GM21423 (cell line): ENCODE data around the gene IGFL1.
"Not testable (repeated sequence)": the region's sequence is repeated elsewhere in the genome, so short reads cannot be mapped to it uniquely, and the experiment has no call there.

Experiments used
- ATAC-seq: cut with Tn5 transposase; IDR thresholded peaks from one replicate; pipeline ENCODE4 v1.9.1; 2021; ENCODE audit warnings: mild to moderate bottlenecking, moderate library complexity; ENCODE audit not compliant: unreplicated experiment

Gene IGFL1

DNA sequence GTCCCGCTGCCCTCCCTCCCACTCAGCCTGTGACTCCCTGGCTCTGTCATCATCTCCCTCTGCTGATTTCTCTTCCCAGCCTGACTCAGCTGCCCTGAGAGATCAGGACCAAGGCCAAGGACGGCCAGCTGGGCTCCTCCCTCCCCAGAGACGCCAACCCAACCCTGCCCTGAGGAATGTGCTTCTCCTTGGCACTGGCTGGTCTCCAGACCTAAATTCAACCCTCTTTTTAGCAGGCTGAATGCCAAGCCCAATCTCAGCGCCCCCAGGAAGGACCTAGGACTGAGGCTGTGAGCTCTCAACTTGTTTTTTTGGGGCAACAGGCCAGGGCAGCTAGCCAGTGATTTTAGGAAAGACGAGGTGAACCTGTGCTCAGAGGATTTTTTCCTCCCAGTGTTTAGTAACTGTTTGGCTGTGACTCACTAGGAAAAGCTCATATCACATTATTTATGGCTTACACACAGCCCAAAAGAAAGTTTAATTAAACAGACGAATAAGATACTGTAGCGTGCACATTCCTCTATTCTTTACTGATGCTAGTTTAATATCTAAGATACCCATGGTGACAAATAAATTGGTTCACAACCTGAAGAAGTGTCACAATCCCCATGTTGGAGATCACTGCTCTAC is 7.4 kb upstream of the IGFL1 start:
- ATAC-seq, result no peak

DNA sequence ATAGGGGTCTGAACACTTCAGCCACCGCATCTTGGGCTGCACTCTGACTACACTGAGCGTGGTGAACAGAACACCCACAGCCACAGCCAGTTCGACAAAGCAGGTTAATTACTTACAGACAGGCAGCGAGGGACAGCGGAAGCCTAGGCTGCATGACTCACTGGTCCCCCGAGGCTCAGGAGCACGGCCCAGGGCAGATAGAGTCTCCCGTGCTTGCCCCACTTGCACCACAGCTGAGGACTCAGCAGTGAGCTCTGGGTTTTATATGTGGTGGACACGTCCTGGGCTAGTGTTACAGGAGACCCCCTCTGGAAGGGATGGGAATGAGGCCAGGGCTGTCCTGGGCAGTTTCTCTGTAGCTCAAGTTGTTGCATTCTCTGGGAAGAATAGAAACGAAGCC is 5.8 kb upstream of the IGFL1 start:
- not testable (repeated sequence) for ATAC-seq

GRCh38 chr19:46224773-46225172 is 4.8 kb upstream of the IGFL1 start:
- no peak for ATAC-seq

- ATAC-seq, result no peak
Measured at GRCh38 chr19:46225558-46226004, 4.0 kb upstream of the IGFL1 start.

DNA sequence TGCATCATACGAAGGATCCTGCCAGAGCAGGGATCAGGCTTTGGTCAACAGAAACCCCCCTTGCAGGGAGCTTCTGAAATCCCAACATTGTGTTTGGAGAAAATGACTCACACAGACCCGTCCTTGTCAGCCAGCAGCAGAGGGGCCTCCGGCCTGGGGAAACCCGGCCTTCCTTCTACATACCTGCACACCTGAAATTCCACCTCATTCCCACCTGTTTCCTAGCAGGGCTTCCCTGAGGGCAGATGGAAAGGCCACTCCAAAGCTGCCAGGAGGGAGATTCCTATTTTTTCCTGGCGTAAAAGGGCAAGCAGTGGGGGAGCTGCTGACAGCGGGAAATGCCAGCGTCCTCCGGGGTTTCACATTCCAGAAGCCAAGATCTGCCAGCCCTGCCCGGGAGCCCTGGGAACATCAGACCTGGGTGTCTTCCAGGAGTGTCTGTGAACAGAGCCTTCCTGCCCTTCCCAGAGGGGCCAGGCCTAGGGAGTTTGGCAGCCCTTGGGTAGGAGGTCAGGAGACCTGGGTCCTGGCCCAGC is 3.0 kb upstream of the IGFL1 start:
- ATAC-seq, result no peak

GRCh38 chr19:46232029-46232428 is 2.5 kb downstream of the IGFL1 start:
- no peak for ATAC-seq

DNA sequence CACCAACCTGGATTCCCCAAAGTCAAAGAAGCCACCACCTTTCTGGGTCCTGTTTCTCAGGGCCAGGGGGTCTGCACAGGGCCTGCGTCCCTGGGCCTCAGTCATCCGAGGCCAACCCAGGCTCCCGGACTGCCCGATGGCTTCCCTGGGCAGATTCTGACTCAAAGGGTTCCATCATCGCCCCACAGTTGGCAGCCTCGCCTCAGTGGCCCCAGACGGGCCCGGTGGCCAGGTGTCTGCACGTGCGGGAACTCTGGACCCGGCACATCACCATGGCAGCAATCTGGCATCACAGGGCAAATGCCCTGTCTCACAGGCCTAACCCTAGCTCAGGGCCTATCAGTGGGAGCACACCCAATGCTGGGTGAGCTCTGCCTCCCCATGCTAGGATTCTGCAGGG is 2.9 kb downstream of the IGFL1 start:
- ATAC-seq, result no peak

- ATAC-seq, result no peak
Measured at GRCh38 chr19:46232938-46233621, 3.5 kb downstream of the IGFL1 start.

- ATAC-seq, result not testable (repeated sequence)
Measured at GRCh38 chr19:46233871-46234270, 4.3 kb downstream of the IGFL1 start.

DNA sequence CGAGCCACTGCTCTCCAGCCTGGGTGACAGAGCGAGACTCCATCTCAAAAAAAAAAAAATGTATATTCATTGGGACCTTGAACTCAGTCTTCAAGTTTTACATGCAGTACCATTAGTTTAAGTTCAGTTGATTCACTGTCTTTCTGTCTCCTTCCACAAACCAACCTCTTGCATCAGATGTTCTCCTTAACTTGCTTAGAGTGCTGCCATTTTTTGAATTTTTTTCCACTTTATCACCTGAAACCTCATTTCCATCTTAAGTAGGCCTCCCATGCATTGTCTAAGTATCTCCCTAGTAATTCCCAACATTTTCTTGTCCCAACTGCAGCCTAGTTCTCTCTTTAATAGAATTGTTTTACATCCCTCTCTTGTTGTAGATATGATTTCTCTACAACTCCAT is 8.6 kb downstream of the IGFL1 start:
- not testable (repeated sequence) for ATAC-seq

- no peak for ATAC-seq
Measured at GRCh38 chr19:46239193-46240024, 9.9 kb downstream of the IGFL1 start.

GRCh38 chr19:46240693-46241092 is 11.2 kb downstream of the IGFL1 start:
- ATAC-seq, result no peak

GRCh38 chr19:46241626-46242025 is 12.1 kb downstream of the IGFL1 start:
- ATAC-seq, result no peak

DNA sequence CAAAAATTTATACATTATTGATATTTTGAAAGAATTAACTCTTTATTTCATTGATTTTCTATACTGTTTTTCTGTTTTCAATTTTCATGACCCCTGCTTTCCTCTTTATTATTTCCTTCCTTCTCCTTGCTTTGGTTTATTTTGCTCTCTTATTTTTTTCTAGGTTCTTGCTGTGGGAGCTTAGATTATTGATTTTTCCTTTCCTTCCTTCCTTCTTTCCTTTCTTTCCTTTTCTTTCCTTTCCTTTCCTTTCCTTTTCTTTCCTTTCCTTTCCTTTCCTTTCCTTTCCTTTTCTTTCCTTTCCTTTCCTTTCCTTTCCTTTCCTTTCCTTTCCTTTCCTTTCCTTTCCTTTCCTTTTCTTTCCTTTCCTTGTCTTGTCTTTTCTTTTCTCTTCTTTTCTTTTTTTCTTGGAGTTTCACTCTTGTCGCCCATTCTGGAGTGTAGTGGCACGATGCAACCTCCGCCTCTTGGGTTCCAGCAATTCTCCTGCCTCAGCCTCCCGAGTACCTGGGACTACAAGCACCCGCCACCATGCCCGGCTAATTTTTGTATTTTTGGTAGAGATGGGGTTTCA is 13.6 kb downstream of the IGFL1 start:
- ATAC-seq, result not testable (repeated sequence)

- no peak for ATAC-seq
Measured at GRCh38 chr19:46250076-46250735, 20.7 kb downstream of the IGFL1 start.

- ATAC-seq, result no peak
Measured at GRCh38 chr19:46251416-46251815, 21.9 kb downstream of the IGFL1 start.

GRCh38 chr19:46254776-46255175 is 25.2 kb downstream of the IGFL1 start:
- ATAC-seq, result no peak

DNA sequence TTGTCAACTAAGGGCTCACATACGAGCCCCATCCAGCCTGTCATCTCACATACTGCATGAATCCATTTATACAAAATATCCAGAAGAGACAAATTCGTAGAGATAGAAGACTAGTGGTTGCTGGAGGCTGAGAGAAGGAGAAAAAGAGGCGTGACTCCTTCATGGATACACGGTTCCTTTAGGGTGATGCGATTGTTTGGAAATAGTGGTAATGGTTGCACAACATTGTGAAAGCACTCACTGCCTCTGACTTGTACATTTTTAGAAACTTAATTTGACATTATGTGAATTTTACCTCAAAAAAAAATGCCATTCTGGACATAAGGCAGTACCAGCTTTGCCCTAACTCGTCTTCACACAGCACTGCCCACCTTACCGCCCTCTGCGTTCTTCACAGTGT is 27.3 kb downstream of the IGFL1 start:
- no peak for ATAC-seq

GRCh38 chr19:46261501-46261900 is 32.0 kb downstream of the IGFL1 start:
- not testable (repeated sequence) for ATAC-seq

GRCh38 chr19:46262684-46263296 is 33.2 kb downstream of the IGFL1 start:
- peak; percentile 83 for ATAC-seq
